Measurements from ENCODE around the gene HEBP1.

The HEBP1 gene

GRCh38 chr12:13023811-13024530 is 23.9 kb upstream of the HEBP1 start:
- Histone ChIP-seq H3K27me3 (ENCODE audit: control insufficient read depth in 3 of 3, insufficient read depth in 3 of 3, low read depth in 1 of 3, low read length in 3 of 3) (no peaks in the 10 kb centered on the region), H2BK12ac (ENCODE audit: low read length) (no peak overlapping the region), H3K36me3 (replicated peaks in 1 of 2; ENCODE audit: control insufficient read depth in 2 of 2, insufficient read depth in 2 of 2, low read length in 2 of 2) (no peaks in the 10 kb centered on the region), H3K9me3 (replicated peaks in 1 of 2; ENCODE audit: control insufficient read depth in 2 of 2, insufficient read depth in 1 of 2, low read depth in 1 of 2, low read length in 2 of 2) (no peaks in the 10 kb centered on the region), H2AFZ (ENCODE audit: low read length) (no peak overlapping the region), H2AK5ac (ENCODE audit: low read depth, low read length) (no peak overlapping the region), H3K79me1 (ENCODE audit: low read depth, low read length) (peaks cover 3% of the 10 kb centered on the region), H3K27ac (replicated peaks; ENCODE audit: low read length) (no peak overlapping the region), H4K8ac (ENCODE audit: low read depth, low read length) (no peak overlapping the region), H3K4me3 (ENCODE audit: low read length in 2 of 2) (no peak overlapping the region), H3K4me1 (ENCODE audit: control insufficient read depth in 2 of 2, insufficient read depth in 1 of 2, low read depth in 1 of 2, low read length in 2 of 2) (peaks cover 0 to 2% of the 10 kb centered on the region in 2 donors), H3K23ac (ENCODE audit: low read depth, low read length, poor library complexity) (no peak overlapping the region), H3K18ac (ENCODE audit: low read length) (no peak overlapping the region), H4K91ac (ENCODE audit: low read depth, low read length, poor library complexity) (no peak overlapping the region), H2BK120ac (ENCODE audit: low read depth, low read length) (no peak overlapping the region), H3K14ac (ENCODE audit: low read length) (no peak overlapping the region), H2BK15ac (ENCODE audit: low read length) (no peak overlapping the region), H3K4ac (ENCODE audit: low read length) (no peak overlapping the region), H2BK5ac (ENCODE audit: low read length) (no peak overlapping the region), H3K4me2 (ENCODE audit: insufficient read depth, low read length, poor library complexity, severe bottlenecking) (no peak overlapping the region), H3K9ac (ENCODE audit: low read depth, low read length, poor library complexity) (no peak overlapping the region)
- no CpG with 5 or more reads among the region's 6 CpGs for WGBS, 2 donors (ENCODE audit: extremely low coverage in 2 of 2, insufficient read length in 2 of 2, insufficient replicate concordance in 1 of 2)
- no peak for DNase-seq (ENCODE audit: low spot score)

GRCh38 chr12:13022851-13023271 is 22.8 kb upstream of the HEBP1 start:
- DNase-seq (ENCODE audit: low spot score): no peak
- Histone ChIP-seq H3K18ac (ENCODE audit: low read length) (no peak overlapping the region), H2BK15ac (ENCODE audit: low read length) (no peak overlapping the region), H2BK5ac (ENCODE audit: low read length) (no peak overlapping the region), H2BK120ac (ENCODE audit: low read depth, low read length) (no peak overlapping the region), H4K8ac (ENCODE audit: low read depth, low read length) (no peak overlapping the region), H3K27me3 (ENCODE audit: control insufficient read depth in 3 of 3, insufficient read depth in 3 of 3, low read depth in 1 of 3, low read length in 3 of 3) (no peaks in the 10 kb centered on the region), H3K4me2 (ENCODE audit: insufficient read depth, low read length, poor library complexity, severe bottlenecking) (no peak overlapping the region), H3K23ac (ENCODE audit: low read depth, low read length, poor library complexity) (no peak overlapping the region), H2BK12ac (ENCODE audit: low read length) (no peak overlapping the region), H3K27ac (replicated peaks; ENCODE audit: low read length) (no peak overlapping the region), H4K91ac (ENCODE audit: low read depth, low read length, poor library complexity) (no peak overlapping the region), H3K36me3 (replicated peaks in 1 of 2; ENCODE audit: control insufficient read depth in 2 of 2, insufficient read depth in 2 of 2, low read length in 2 of 2) (no peaks in the 10 kb centered on the region), H3K9me3 (replicated peaks in 1 of 2; ENCODE audit: control insufficient read depth in 2 of 2, insufficient read depth in 1 of 2, low read depth in 1 of 2, low read length in 2 of 2) (no peaks in the 10 kb centered on the region), H3K4ac (ENCODE audit: low read length) (no peak overlapping the region), H2AK5ac (ENCODE audit: low read depth, low read length) (no peak overlapping the region), H3K9ac (ENCODE audit: low read depth, low read length, poor library complexity) (no peak overlapping the region), H3K14ac (ENCODE audit: low read length) (no peak overlapping the region), H3K4me1 (ENCODE audit: control insufficient read depth in 2 of 2, insufficient read depth in 1 of 2, low read depth in 1 of 2, low read length in 2 of 2) (peaks cover 0 to 2% of the 10 kb centered on the region in 2 donors), H3K79me1 (ENCODE audit: low read depth, low read length) (peaks cover 3% of the 10 kb centered on the region), H3K4me3 (ENCODE audit: low read length in 2 of 2) (no peak overlapping the region), H2AFZ (ENCODE audit: low read length) (no peak overlapping the region)
- WGBS, 2 donors (ENCODE audit: extremely low coverage in 2 of 2, insufficient read length in 2 of 2, insufficient replicate concordance in 1 of 2): no CpG with 5 or more reads among the region's 6 CpGs

DNA sequence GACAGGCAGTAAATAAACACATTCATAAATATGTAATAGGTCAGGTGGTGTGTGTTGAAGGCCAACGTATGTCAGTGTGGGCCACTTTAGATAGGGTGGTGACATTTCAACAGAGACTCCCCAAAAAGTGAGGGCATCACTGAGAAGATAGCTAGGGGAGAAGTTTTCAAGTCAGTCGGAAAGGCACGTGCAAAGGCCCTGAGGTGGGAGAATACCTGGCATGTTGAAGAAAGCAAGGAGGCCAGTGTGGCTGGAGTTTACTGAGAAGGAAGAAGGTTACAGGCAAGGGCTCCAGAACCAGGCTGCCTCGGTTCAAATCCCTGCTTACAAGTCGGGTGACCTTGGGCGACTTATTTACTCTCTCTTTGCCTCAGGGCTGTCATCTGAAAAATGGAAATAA is 11.0 kb upstream of the HEBP1 start:
- no peak overlapping the region for H2BK120ac ChIP-seq (ENCODE audit: low read depth, low read length)
- no peak overlapping the region for H2AK5ac ChIP-seq (ENCODE audit: low read depth, low read length)
- no peak overlapping the region for H2BK15ac ChIP-seq (ENCODE audit: low read length)
- no peak overlapping the region for H4K8ac ChIP-seq (ENCODE audit: low read depth, low read length)
- no peak overlapping the region for H3K9ac ChIP-seq (ENCODE audit: low read depth, low read length, poor library complexity)
- H3K27ac ChIP-seq (replicated peaks; ENCODE audit: low read length): no peak overlapping the region
- no peak overlapping the region for H3K23ac ChIP-seq (ENCODE audit: low read depth, low read length, poor library complexity)
- H3K18ac ChIP-seq (ENCODE audit: low read length): no peak overlapping the region
- DNase-seq (ENCODE audit: low spot score): no peak
- H3K9me3 ChIP-seq (replicated peaks in 1 of 2; ENCODE audit: control insufficient read depth in 2 of 2, insufficient read depth in 1 of 2, low read depth in 1 of 2, low read length in 2 of 2): no peaks in the 10 kb centered on the region
- H3K4me1 ChIP-seq (ENCODE audit: control insufficient read depth in 2 of 2, insufficient read depth in 1 of 2, low read depth in 1 of 2, low read length in 2 of 2): no peaks in the 10 kb centered on the region
- H3K27me3 ChIP-seq (ENCODE audit: control insufficient read depth in 3 of 3, insufficient read depth in 3 of 3, low read depth in 1 of 3, low read length in 3 of 3): no peaks in the 10 kb centered on the region
- no peak overlapping the region for H3K4ac ChIP-seq (ENCODE audit: low read length)
- H2BK12ac ChIP-seq (ENCODE audit: low read length): no peak overlapping the region
- no peaks in the 10 kb centered on the region for H3K36me3 ChIP-seq (replicated peaks in 1 of 2; ENCODE audit: control insufficient read depth in 2 of 2, insufficient read depth in 2 of 2, low read length in 2 of 2)
- H2AFZ ChIP-seq (ENCODE audit: low read length): no peak overlapping the region
- H3K79me1 ChIP-seq (ENCODE audit: low read depth, low read length): no peaks in the 10 kb centered on the region
- H3K4me3 ChIP-seq (ENCODE audit: low read length in 2 of 2): no peak overlapping the region
- no peak overlapping the region for H4K91ac ChIP-seq (ENCODE audit: low read depth, low read length, poor library complexity)
- H2BK5ac ChIP-seq (ENCODE audit: low read length): no peak overlapping the region
- WGBS, 2 donors (ENCODE audit: extremely low coverage in 2 of 2, insufficient read length in 2 of 2, insufficient replicate concordance in 1 of 2): no CpG with 5 or more reads among the region's 6 CpGs
- H3K14ac ChIP-seq (ENCODE audit: low read length): no peak overlapping the region
- no peak overlapping the region for H3K4me2 ChIP-seq (ENCODE audit: insufficient read depth, low read length, poor library complexity, severe bottlenecking)

DNA sequence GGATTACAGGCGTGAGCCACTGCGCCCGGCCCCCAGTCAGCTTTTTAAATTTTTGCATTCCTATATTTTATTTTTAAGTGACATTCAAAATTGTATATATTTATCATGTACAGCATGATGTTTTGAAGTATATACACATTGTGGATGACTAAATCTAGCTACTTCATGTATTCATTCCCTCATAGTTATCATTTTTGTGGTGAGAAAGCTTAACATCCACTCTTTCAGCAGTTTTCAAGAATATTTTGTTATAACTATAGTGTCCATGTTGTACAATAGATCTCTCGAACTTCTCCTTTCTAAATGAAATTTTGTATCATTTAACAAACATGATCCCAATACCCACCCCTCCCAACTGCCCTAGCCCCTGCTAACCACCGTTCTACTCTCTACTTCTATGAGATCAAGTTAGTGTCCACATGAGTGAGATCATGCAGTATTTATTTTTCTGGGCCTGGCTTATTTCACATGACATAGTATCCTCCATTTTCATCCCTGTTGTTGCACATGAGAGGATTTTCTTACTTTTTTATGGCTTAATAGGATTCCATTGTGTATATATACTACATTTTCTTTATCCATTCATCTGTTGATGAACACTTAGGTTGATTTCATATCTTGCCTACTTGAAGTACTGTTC is 8.8 kb upstream of the HEBP1 start:
- Histone ChIP-seq H3K4ac (ENCODE audit: low read length) (no peak overlapping the region), H2BK120ac (ENCODE audit: low read depth, low read length) (no peak overlapping the region), H2BK15ac (ENCODE audit: low read length) (no peak overlapping the region), H3K79me1 (ENCODE audit: low read depth, low read length) (no peaks in the 10 kb centered on the region), H3K36me3 (replicated peaks in 1 of 2; ENCODE audit: control insufficient read depth in 2 of 2, insufficient read depth in 2 of 2, low read length in 2 of 2) (no peaks in the 10 kb centered on the region), H3K14ac (ENCODE audit: low read length) (no peak overlapping the region), H2BK5ac (ENCODE audit: low read length) (no peak overlapping the region), H3K4me3 (ENCODE audit: low read length in 2 of 2) (no peak overlapping the region), H4K91ac (ENCODE audit: low read depth, low read length, poor library complexity) (no peak overlapping the region), H3K27ac (replicated peaks; ENCODE audit: low read length) (no peak overlapping the region), H3K18ac (ENCODE audit: low read length) (no peak overlapping the region), H4K8ac (ENCODE audit: low read depth, low read length) (no peak overlapping the region), H3K4me1 (ENCODE audit: control insufficient read depth in 2 of 2, insufficient read depth in 1 of 2, low read depth in 1 of 2, low read length in 2 of 2) (peaks cover 0 to 4% of the 10 kb centered on the region in 2 donors), H3K23ac (ENCODE audit: low read depth, low read length, poor library complexity) (no peak overlapping the region), H3K4me2 (ENCODE audit: insufficient read depth, low read length, poor library complexity, severe bottlenecking) (no peak overlapping the region), H3K27me3 (ENCODE audit: control insufficient read depth in 3 of 3, insufficient read depth in 3 of 3, low read depth in 1 of 3, low read length in 3 of 3) (no peaks in the 10 kb centered on the region), H2AFZ (ENCODE audit: low read length) (no peak overlapping the region), H3K9me3 (replicated peaks in 1 of 2; ENCODE audit: control insufficient read depth in 2 of 2, insufficient read depth in 1 of 2, low read depth in 1 of 2, low read length in 2 of 2) (no peaks in the 10 kb centered on the region), H3K9ac (ENCODE audit: low read depth, low read length, poor library complexity) (no peak overlapping the region), H2BK12ac (ENCODE audit: low read length) (no peak overlapping the region), H2AK5ac (ENCODE audit: low read depth, low read length) (no peak overlapping the region)
- DNase-seq (ENCODE audit: low spot score): no peak
- no CpG with 5 or more reads among the region's 5 CpGs for WGBS, 2 donors (ENCODE audit: extremely low coverage in 2 of 2, insufficient read length in 2 of 2, insufficient replicate concordance in 1 of 2)

All from neuronal stem cell (in vitro differentiated cells).